Anterior cingulate cortex (tissue), 58 donors: ENCODE measurements around the gene ICE1.
"Not testable (repeated sequence)": the region's sequence is repeated elsewhere in the genome, so short reads cannot be mapped to it uniquely, and the experiment has no call there.

Experiments
- DNase-seq, 58 donors: peaks; one replicate each; lab custom pipeline; 2025; lab: John Stamatoyannopoulos, UW

The ICE1 gene

GRCh38 chr5:5487585-5488360, 65.3 kb downstream of the ICE1 start:
- DNase-seq: no peak

GRCh38 chr5:5490774-5491347, 68.4 kb downstream of the ICE1 start:
- DNase-seq: no peak

GRCh38 chr5:5492087-5492933, 69.8 kb downstream of the ICE1 start:
- peak in 3 of 58 donors; percentile 7 to 16 (median 13) for DNase-seq

- not testable (repeated sequence) for DNase-seq
Measured at GRCh38 chr5:5492934-5493271, 70.4 kb downstream of the ICE1 start.

- peak in 41 of 58 donors; percentile 8 to 81 (median 42) for DNase-seq
Measured at GRCh38 chr5:5494489-5495402, 72.3 kb downstream of the ICE1 start.

- peak in 51 of 58 donors; percentile 8 to 82 (median 46) for DNase-seq
Measured at GRCh38 chr5:5497152-5497788, 74.8 kb downstream of the ICE1 start.

GRCh38 chr5:5499442-5499841, 77.0 kb downstream of the ICE1 start:
- no peak for DNase-seq

- DNase-seq: no peak
Measured at GRCh38 chr5:5504325-5504724, 81.8 kb downstream of the ICE1 start.

GRCh38 chr5:5505815-5506214, 83.3 kb downstream of the ICE1 start:
- DNase-seq: no peak

GRCh38 chr5:5508391-5508790, 85.9 kb downstream of the ICE1 start:
- DNase-seq: no peak

- no peak for DNase-seq
Measured at GRCh38 chr5:5511904-5512416, 89.5 kb downstream of the ICE1 start.

GRCh38 chr5:5512543-5512942, 90.1 kb downstream of the ICE1 start:
- DNase-seq: no peak

- DNase-seq: not testable (repeated sequence)
Measured at GRCh38 chr5:5520622-5521021, 98.1 kb downstream of the ICE1 start.

- DNase-seq: no peak
Measured at GRCh38 chr5:5521029-5521428, 98.6 kb downstream of the ICE1 start.

GRCh38 chr5:5521478-5521877, 99.0 kb downstream of the ICE1 start:
- no peak for DNase-seq

- DNase-seq: no peak
Measured at GRCh38 chr5:5522336-5522735, 99.9 kb downstream of the ICE1 start.

GRCh38 chr5:5523066-5523505, 100.6 kb downstream of the ICE1 start:
- DNase-seq: no peak

- no peak for DNase-seq
Measured at GRCh38 chr5:5524327-5524726, 101.8 kb downstream of the ICE1 start.

- peak in 5 of 58 donors; percentile 1 to 19 (median 11) for DNase-seq
Measured at GRCh38 chr5:5531371-5531770, 108.9 kb downstream of the ICE1 start.
